Smooth muscle cell of the brain vasculature (primary cell): Measurements from ENCODE around the gene CUBN.
"Not testable (repeated sequence)": the region's sequence is repeated elsewhere in the genome, so short reads cannot be mapped to it uniquely, and the experiment has no call there.

Source experiments
- DNase-seq: peaks from one replicate; pipeline ENCODE4 v3.0.0-alpha.2; 2012; ENCODE audit warnings: low read depth, low spot score

The CUBN gene

DNA sequence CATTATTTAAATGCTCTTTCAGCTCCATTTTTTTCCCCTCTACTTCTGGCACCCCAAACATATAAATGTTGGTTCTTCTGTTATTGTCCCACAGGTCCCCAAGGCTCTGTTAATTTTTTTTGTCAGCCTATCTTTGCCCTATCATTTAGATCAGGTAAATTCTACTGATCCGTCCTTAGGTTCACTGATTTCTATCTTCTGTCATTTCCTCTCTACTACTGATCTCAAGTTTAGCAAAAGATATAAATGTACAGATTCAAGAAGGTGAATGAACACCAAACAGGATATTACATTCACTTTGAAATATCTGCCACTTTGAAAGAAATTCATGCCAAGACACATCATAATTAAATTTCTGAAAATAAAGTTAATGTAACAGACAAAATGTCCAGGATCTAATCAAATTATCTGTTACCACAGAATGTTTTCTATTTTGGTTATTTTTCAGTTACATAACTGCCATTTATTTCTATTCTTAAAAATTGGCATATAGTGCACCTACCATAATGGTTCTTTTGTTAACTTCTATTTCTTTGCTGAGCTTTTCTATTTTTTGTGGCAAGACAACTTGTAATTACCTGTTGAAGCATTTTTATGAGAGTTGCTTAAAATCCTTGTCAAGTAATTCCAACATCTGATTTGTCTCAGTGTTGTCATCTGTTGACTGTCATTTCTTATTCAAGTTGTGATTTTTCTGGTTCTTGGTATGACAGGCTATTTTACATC is 12.1 kb upstream of the CUBN start:
- no peak for DNase-seq

DNA sequence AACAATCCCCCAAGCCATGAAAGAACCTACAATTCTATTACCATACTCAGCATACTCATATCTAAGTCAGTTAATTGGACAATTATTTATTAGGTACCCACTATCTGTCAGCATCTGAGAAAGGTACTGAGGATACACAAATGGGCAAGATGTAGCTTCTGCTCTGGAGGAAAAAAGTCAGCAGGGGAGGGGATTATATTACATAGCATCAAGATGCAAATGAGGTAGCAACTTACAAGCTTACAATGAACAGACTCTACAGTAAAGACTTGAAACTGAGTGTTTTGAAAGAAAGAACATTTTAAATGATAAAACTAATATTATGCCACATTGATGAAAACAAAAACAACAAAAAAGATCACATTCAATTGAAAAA is 10.8 kb upstream of the CUBN start:
- no peak for DNase-seq

DNA sequence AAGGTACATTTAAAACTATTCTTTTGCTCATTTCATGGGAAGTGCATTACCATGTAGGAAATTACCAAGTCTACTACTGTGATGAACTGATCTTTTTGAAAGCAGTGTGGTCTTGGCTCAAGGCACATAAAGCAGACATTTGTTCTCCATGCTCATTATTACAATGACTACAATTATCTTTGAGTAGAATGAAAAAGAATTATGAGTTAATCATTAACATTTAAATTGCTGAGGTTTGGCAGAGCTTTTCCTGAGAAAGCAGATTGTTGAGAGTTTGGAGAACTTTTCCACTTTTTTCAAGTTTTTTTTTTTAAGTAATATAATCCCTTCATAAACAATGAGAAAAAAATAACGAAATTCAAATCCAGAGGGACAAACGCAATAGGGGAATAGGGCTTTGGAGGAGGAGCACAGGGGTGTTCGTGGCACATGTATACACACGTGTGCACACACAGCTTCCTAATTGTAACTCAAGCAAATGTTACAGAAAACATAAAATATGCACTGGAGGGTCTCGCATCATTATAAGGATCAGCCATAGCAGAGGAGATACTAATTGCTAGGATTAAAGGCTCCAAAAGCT is 8.9 kb upstream of the CUBN start:
- no peak for DNase-seq

DNA sequence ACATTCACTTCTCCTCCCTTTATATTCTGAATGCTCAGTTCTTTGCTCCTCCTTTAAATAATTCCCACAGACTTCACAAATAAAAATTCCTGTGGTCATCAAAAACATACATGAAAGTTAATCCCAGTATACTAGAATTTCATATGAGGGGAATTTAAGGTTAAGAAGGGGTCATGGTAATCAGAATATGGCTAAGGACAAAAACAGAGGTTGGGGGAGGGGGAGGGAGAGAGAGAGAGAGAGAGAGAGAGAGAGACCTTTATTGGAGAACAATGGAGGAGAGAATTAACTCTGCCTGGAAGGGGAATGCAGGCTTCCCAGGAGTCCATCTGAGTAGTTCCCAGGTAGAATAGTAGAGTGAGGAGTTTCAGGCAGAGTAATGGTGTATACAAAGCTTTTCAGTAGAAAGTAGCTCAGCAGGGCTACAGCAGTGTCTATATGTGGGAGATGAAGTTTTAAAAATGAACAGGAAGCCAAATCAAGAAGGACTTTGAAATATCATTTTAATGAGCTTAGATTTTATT is 5.2 kb upstream of the CUBN start:
- no peak for DNase-seq

DNA sequence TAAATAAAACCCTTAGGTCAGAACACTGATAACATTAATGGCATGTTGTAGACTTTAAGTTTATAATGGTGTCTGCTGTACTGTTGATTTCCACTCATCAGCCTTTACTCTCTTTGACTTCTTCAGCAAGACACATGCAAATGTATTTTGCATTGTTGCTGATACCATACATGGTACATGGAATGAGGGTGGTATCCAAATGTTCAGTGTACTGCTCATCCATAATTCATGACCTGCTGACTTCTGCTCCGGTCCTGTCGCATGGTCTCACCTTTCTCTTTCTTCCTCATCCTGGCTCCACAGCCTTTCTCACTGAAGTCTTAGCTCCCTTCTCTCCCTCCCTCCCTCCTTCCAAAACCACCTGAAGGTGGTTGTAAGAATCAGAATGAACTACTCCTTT is 4.7 kb upstream of the CUBN start:
- DNase-seq: no peak

DNA sequence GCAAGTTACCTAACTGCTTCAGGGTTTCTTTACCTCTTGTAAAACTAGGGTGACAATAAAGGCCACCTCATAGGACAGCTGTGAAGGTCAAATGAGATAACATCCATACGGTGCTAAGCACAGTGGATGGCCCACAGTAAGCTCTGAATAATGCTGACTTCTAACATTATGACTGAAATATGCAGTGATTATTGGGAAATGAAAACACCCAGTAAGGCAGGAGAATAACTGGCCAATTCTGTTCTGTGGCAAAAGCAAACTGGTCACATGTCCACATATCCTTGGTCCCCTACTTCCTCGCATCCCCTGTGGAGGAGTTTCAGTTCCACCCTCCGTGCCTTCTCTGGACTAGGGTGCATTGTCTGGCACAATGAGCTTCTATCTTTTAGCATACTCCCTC is 1.4 kb downstream of the CUBN start:
- no peak for DNase-seq

DNA sequence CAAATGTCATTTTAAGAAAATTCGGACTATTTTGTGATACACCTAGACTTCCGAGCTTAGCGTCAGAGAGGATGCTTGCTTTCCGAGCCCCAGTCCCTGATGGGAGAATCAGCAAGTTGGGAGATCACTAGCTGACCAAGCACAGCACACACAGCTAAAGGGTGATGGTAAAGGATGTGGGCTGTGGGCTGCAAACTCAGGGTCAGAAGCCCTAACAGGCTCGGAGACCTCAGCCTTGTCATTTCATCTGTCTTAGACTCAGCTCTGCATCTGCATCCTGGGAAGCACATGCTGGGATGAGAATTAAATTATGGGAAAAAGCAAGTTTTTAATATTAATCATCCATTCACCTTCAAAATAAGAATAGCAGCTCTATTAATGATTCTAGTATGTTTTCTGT is 3.3 kb downstream of the CUBN start:
- no peak for DNase-seq

DNA sequence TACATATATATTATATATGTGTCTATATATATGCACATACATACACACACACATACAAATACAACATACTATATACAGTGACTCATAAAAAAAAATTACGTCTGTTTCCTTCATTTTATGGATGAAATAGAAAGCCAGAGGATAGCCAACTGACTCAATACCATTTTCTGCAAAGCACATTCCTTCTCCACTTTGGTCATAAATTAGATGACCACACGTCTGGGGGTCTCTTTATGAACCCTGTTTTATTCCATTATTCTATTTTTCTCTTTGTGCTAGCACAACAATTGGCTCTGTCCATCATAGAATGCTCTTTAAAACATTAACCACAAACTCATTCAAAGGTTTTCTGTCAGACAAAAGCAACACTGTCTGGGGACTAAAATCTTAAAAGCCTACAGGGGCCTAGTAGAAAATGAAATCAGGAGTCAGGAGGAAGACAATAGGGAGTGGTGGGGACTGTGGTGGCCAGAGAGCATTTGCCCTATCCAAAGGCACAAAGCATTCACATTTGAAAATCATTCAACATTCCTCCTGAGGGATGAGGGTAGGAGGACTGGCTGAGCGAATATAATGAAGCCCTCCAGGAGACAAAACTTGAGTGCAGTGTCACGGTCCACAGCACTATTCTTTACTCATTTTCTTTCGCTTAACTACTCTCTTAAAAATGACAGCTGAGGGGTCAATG is 4.3 kb downstream of the CUBN start:
- no peak for DNase-seq

DNA sequence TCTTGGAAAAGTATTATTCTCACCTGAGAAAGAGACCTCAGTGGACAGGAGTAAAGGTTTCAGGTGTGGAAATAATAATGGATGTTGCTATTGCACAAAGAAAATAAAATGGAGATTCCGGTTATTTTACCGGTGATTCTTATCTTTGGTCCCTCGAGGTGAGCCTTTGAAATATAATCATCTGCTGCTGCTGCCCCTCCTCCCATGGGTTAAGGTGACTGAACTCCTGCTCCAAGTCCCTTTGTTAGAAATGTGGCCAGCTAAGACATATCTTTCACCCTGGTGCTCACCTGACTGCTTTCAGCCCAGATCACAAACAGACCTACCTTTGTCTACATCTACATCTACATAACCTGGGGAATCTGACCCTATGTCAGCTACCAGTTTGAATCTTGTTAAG is 5.7 kb downstream of the CUBN start:
- no peak for DNase-seq

DNA sequence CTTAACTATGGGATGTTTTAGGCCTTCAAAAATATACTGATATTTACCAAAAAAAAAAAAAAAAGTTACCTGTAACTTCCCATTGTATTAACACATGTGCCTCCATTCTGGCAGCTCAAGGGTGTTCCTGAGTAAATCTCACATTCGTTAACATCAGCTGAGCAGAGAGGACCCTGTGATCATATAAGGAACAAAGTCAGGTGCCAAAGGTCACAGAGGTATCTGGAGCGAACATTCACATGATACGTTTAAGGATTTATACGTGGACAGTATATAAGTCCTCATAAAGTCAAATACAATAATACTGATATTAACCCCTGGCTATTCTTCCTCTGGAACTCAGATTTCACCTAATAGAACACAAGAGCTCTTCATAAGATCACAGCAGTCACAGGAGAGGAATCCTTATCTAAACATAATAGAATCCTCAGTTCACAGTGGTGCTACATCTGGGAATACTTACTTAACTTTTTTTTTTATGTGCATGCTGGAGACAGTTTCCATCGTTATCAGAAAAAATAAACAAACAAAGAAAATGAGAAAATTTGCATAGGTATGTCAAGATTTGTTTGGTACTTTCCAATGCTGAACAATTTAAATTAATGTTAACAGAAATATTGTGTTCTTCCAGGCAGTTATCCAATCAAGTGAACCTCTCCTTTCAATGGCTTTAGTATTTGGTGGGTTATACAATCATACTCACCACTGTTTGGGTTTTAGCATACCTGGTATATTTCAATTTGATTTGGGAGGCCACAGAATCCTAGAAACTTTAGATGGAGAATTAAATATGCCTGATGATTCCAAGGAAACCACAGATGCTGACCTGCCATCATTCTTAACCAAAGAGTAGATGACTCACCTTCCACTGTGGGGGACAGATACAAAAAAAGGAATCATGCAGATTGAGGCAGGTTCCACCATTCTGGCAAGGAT is 6.6 kb downstream of the CUBN start:
- peak; percentile 63 for DNase-seq

DNA sequence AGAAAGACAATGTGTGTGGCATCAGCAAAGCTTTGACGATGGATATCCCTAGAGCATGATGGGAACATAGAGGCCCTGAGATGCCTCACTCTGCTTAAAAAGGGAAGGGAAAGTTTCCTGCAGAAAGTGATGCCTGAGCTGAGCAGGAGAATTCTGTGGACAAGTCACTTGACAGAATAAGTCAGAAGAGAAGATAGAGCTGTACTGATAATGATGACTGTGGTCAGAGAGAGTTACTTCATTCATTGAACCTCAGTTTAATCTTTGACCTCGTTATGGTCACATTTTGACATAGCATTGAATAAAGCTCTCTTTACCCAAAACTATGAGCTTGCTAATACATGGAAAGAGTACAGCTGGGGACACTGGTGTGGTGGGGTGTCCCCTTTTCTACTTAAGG is 7.6 kb downstream of the CUBN start:
- DNase-seq: no peak

DNA sequence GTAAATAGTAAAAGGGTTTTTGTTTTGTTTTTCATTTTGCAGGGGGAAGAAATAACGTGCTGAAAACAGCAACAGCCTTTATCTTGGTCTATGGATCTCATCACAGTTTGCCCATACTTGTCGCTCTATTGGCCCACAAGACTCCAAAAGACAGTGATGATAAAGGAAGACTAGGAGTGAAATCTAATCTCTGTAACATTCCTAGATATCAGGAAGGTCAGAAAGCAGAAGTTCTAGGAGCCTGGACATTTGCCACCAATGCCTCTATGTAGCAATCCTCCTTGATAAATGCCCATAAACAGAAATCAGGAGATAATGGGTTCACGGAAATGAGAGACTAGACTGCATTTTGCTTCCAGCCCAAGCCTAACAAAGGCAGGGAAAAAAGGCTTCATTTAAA is 8.9 kb downstream of the CUBN start:
- DNase-seq: no peak

DNA sequence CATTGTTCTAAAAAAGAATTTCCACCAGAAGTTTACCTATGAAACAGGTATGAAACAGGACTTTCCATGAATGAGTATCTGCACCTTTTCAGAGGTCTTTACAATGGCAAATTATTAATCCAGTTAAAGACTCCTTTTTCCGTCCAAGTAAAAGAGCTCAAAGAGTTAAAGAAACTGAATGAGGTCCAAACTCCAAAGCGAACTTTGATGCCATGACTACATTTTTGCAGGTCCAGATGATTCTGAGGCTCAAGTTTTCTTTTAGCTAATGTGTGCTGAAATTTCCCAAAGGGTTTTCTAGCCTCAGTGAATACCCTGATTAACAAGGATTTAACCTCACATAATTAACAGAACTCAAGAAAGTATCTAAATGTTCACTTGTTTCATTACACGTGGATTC is 9.8 kb downstream of the CUBN start:
- no peak for DNase-seq

DNA sequence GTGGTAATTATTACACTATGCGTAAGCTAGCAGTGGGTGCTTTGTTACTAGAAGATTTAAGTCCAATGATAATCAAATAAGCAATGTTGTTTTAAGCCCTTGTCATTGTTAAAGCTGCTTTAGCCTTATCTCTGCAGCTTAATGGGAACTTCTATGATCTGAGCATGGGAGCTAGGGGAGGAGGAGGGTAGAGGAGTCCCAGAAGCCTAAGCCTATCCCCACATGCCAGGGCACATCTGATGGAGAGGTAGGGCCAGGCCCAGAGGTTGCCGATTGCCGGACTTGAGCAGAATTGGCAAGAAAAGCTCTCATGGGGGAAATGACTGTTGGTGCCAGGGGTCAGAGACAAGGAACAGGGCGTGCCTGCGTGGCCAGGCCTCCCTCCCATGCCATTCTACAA is 13.4 kb downstream of the CUBN start:
- no peak for DNase-seq

DNA sequence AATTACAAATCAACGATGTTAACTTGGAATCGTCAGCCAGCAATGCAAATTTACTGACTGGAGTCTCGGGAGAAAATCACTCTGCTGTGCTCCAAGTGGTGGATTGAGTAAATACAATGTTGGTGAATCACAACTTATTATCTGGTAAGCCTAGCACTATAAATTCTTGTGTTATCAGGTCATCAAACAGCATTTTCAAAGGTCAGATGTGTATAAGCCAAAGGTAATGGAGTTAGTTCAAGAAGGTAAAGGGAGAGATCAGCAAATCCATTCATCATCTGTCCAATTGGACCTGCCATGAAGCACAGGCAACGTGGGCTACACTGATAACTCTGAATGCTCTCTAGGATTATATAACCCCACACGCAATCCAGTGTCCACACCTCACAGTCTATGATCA is 13.9 kb downstream of the CUBN start:
- no peak for DNase-seq

DNA sequence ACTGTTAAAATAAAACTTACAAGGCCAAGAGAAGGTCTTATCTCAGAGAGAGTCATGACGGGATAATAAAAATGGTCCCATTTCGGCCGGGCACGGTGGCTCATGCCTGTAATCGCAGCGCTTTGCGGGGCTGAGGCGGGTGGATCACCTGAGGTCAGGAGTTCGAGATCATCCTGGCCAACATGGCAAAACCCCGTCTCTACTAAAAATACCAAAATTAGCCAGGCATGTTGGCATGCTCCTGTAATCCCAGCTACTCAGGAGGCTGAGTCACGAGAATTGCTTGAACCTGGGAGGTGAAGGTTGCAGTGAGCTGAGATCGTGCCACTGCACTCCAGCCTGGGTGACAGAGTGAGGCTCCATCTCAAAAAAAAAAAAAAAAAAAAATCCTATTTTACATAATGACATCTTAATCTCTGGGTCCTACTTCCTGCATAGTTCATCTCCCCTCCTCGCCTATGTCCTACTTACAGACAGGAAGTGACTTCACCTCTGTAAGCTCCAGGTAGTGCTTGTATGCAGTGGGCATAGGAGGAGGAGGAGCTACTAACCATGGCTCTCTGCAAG is 14.7 kb downstream of the CUBN start:
- not testable (repeated sequence) for DNase-seq

DNA sequence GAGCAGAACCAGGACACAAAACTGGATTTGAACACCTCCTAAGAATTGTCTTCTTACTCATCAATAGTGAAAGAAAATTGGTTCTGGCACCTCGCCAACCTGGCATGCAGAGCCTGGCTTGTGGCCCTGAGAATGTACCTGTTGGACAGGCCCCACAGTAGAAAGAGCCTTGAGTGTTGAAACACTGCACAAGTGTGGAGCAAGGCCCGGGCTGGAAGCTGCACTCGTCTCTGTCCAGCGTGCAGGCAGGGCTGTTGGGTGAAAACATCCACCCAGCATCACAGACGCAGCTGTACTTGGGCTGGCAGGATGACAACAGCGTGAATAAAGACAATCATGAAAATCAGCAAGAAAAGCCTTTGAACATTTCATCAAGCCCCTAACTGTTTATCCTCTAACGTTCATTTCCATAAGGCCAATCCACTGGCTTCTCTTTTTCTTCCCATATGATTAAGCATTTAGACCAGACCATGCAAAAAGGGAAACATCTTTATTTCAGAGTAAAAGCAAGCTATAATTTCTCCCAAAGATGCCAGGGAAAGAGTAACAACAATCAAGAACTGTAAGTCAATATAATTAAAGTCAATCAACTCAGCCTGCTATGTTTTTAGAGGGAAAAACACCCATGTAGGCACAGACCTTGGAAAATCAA is 15.6 kb downstream of the CUBN start:
- no peak for DNase-seq

DNA sequence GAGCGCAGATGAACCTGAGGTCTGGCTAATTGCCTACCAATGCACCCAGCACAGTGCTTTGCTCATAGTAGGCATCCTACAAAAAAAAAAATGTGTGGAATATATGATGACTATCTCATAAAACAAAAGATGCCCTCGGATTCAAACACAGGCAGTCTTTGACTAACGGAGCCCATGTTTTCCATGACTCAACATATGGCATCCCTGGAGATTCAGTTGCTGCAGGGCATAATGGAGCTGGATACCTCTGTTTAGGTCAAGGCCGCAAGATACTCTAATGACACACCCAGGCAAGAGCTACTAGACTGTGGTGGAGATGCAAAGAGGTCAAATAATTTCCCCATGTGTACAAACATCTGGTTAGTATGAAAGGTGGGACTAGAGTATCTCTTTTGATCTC is 16.3 kb downstream of the CUBN start:
- DNase-seq: no peak

DNA sequence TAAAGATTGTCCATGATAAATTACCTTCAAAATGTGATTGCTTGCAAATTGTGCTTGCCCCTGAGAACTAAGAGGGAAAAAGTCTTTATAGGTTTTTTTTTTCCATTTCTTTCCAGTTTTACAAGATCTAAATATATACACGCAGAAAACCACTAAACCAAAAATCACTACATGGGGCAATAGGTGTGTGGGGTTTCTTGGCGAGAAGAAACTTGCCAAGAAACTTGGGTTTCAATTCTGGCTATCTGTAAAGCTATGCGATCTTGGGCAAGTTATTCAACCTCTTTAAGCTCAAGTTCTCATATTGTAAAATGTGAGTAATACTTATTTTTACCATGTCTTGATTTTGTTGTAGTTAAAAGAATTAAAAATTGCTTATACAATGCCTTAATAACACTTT is 17.0 kb downstream of the CUBN start:
- no peak for DNase-seq

DNA sequence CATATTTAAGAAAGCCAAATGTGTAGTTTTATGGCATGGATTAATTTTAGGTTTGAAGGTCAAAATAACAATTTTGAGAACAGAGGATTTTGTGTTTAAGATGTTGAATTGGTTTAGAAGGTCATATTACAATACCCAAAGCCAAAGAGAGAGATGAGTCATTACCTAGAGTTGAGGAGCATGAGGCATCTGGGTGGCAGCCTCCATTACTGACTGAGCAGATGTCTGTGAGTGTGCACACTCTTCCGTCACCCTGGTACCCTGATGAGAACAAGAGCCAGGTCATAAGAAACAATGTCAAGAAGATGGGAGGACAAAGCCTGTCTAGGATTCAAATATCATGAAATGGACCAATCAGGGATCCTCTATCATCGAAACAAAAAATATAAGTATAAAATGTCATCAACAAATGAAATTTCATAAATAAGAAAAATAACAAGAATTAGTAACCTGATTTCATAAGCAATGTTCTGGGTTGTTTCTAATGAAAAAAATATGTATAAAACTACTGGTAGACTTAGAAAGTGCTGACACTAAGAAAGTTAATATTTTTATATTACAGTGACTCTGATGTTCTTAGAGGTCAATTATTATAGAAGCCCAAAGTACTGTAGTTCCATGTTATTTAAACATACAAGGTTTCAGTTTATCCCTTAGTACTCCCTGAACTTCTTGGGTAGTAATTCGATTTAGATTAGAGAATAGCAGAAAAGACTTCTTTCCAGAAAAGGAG is 20.0 kb downstream of the CUBN start:
- no peak for DNase-seq
